GM12891 (cell line): ENCODE results near the gene MBTD1.
A peak's percentile ranks its signal among the peaks of the same experiment; 100 is the strongest.
"Not testable (repeated sequence)": the region's sequence is repeated elsewhere in the genome, so short reads cannot be mapped to it uniquely, and the experiment has no call there.

Experiments
- DNase-seq: peaks from one replicate; pipeline ENCODE4 v3.0.0; 2011; ENCODE audit warnings: low spot score; ENCODE audit not compliant: insufficient read length
- FAIRE-seq: peaks from 2 replicates; lab custom pipeline; 2011; peaks lifted over from hg19 to GRCh38; lab: Jason Lieb, UNC
- PAX5 ChIP-seq: IDR thresholded peaks from 2 replicates; pipeline ENCODE4 v1.6.1; 2011; ENCODE audit warnings: low read length, moderate library complexity, mild to moderate bottlenecking; ENCODE audit not compliant: insufficient read depth, severe bottlenecking
- POLR2A ChIP-seq: IDR thresholded peaks from 2 replicates; pipeline ENCODE4 v1.6.1; 2011; ENCODE audit warnings: low read depth, low read length, control low read depth
- POLR2AphosphoS5 ChIP-seq: IDR thresholded peaks from 2 replicates; pipeline ENCODE4 v1.6.1; 2011; ENCODE audit warnings: low read depth, low read length, control low read depth
- POU2F2 ChIP-seq: IDR thresholded peaks from 2 replicates; pipeline ENCODE4 v1.6.1; 2011; ENCODE audit warnings: low read depth, mild to moderate bottlenecking, control low read depth, low read length, moderate library complexity
- SPI1 ChIP-seq: IDR thresholded peaks from 2 replicates; pipeline ENCODE4 v1.6.1; 2011; ENCODE audit warnings: low read depth, low read length, control low read depth
- TAF1 ChIP-seq: IDR thresholded peaks from 2 replicates; pipeline ENCODE4 v1.6.1; 2011; ENCODE audit warnings: low read depth, low read length, control low read depth

MBTD1 gene

DNA sequence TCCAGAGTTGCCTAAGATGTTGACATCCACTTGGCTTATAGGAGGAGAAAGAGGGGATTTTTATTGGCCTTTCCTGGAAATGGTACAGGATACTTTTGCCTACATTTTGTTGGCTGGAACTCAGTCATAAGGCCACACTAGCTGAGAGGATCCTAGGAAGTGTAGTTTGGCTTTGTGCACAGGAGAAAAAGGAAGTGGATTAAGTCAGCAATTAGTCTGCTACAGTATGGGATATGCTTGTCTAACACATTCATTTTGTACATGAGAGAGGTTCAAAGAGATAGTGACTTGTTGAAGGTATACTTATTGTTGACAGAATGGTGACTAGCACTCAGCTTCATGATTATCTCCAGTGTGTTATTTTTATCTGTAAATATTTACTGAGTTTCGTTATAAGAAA, 10.8 kb upstream of the MBTD1 start:
- peak; percentile 63 for TF ChIP-seq SPI1
- no peak for TF ChIP-seq POLR2A
- DNase-seq (no peak), FAIRE-seq (no peak)

DNA sequence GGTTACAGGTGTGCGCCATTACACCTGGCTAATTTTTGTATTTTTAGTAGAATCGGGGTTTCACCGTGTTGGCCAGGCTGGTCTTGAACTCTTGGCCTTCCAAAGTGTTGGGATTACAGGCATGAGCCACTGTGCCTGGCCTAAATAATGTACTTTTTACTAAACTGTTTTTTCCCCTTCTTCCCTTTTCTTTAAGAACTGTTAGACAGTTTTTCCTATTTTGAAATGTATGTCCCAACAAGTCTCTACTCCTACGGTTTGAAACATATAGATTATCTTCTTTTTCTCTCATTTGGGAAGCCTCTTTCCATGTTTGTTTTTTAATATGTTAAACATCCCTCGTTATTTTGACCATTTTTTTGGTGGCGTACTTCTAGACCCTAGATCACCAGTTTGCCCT, 10.1 kb upstream of the MBTD1 start:
- TF ChIP-seq TAF1, result no peak
- FAIRE-seq, result no peak
- no peak for DNase-seq

DNA sequence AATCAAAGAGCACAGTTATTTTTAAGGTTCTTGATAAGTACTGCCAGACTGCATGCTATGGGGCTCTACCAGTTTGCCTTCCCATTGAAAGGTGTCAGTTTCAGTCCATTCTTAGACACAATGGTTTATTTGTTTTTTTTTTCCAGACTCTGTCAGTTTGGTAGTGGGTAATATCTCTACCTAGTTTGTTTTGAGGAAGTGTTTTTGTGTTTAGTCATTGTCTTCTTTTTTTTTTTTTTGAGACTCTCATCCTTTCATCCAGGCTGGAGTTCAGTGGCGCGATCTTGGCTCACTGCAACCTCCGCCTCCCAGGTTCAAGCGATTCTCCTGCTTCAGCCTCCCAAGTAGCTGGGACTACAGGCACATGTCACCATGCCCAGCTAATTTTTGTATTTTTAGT, 4.6 kb upstream of the MBTD1 start:
- not testable (repeated sequence) for FAIRE-seq, DNase-seq
- TF ChIP-seq SPI1, result 0 out of 2 replicates have a peak, but pooled peaks have one; percentile 26

DNA sequence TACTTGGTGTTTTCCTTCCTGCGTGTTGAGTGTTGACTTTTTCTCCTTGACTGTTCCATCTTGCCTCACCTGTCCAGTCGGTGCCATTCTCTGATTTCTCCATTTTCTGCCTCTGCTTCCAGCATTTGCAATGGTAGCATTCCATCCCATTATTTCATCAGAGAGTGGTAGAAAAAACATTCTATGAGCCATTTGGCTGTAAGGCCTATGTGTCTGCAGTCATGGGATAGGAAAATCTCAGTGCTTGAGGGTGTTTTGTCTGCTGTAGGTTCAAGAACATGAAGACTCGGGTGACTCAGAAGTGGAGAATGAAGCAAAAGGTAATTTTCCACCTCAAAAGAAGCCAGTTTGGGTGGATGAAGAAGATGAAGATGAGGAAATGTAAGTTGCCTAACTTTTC, 3.2 kb upstream of the MBTD1 start:
- no peak for DNase-seq
- TF ChIP-seq PAX5 (no peak), POU2F2 (no peak), POLR2A (no peak), TAF1 (no peak), SPI1 (no peak), POLR2AphosphoS5 (no peak)
- FAIRE-seq, result no peak

DNA sequence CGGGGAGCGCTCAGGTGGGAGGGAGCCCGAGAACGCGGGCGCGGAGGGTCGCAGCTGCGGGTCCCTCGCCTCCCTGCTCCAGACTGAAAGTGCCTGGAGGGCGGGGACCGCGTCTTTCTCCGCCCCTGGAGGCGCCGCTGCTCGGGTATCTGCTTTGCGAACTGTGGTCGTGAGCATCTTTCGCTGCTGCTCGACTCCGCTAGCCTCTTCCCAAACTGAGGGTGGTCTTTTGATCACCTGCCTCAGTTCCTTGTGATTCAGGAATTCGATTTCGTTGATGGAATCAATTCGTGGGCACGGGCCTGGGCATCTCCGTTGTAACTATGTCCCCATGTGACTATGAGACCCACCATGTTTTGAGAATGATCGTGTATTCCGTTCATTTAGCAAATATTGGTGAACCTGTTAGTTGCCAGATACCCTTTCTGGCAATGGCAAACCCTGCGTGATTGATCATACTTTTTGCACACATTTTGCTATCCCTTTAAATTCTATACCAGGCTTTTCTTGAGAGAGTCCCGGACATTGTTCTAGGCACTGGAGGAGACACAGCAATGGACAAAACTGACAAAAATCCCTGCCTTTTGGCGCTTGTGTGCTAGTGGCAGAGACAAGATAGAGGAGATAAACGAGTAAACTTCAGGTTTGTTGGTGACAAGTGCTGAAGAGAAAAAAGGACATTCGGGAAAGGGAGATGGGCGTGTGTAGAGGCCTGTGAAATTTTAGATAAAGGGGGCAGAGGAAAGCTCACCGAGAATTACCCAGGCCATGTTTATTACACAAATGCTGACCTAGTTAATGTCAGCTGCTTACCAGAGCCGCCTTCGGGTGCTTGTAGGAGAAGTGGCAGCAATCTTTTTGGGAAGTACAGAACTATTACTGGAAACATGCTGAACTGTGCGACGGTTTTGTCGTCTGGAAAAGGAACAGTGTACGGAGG, 1.4 kb upstream of the MBTD1 start:
- TF ChIP-seq POLR2AphosphoS5, result no peak
- TF ChIP-seq POU2F2, result no peak
- no peak for TF ChIP-seq SPI1
- TF ChIP-seq PAX5, result no peak
- TF ChIP-seq POLR2A, result no peak
- no peak; the same call in 1 of the 2 replicates for TF ChIP-seq TAF1
- FAIRE-seq, result peak; percentile 48
- DNase-seq, result no peak

DNA sequence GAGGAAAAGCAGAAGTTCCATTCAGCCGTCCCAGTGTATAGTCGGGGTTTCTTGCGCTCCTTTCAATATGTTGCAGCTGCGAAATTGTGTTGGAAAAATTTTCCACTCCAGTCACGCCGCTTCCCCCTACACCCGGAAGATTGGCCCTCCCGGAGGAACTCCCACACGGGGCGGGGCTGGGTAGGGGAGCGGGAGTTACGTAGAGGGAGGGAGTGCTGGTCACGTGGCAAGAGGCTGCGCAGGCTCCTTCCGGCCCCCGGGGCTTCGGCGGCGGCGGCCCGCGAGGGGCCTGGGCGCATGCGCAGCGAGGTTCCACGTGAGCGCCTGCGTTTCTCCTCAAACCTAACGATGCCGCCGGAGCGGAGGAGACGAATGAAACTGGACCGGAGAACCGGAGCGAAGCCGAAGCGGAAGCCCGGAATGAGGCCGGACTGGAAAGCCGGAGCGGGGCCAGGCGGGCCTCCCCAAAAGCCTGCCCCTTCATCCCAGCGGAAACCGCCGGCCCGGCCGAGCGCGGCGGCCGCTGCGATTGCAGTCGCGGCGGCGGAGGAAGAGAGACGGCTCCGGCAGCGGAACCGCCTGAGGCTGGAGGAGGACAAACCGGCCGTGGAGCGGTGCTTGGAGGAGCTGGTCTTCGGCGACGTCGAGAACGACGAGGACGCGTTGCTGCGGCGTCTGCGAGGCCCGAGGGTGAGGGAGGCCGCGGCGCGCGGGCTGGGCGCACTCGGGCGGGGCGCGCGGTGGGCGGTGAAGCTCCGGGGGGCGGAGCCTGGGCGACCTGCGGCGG, 581 bp upstream of the MBTD1 start, which contains the start of gene UTP18:
UTP18 (plus strand) TSS at position 310 of the 787 bp plus-strand sequence; CDS start at position 349, 39 bp downstream.
- DNase-seq, result peak; percentile 84
- peak; percentile 98 for FAIRE-seq
- peak; percentile 71 for TF ChIP-seq POLR2A
- TF ChIP-seq POLR2AphosphoS5, result peak; percentile 78
- TF ChIP-seq SPI1, result no peak
- TF ChIP-seq TAF1, result no peak; the same call in 1 of the 2 replicates
- no peak for TF ChIP-seq POU2F2

DNA sequence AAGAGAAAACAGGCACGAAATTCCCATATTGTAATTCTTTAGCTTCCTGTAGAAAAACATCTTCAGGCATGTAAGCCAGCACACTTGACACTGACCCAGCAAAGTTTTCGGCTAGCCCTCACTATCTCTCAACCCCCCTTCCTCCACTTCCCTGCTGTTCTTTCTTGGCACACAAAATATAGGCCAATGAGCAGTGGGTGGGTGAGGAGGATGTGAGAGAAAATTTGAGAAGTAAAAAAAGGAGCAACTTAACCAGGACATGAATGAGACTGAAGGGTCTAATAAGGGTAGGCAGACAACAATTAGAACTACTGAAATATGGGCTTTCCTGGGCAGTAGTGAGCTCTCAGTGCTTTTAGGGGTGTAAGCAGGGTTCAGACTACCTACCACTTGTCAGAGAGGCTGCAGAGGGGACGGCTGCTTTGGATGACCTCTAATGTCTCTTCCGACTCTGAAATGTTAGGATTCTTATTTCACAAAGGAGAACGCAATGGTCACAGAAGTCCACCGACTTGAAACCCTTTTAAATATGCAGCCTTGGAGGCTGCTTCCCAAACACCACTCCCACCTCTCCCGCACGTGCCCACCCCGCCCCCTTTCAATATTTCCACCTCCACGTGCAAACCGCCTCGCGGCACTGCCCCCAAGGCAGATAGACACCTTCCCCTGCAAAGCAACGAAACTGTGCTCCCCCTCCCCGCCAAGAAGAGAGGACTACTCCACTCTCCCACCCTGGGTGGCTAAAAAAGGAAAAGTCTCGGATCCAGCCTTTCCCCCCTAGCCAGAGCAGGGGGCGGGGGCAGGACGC, 889 bp downstream of the MBTD1 start:
- DNase-seq (no peak), FAIRE-seq (no peak)
- TF ChIP-seq POU2F2 (no peak), SPI1 (peak; percentile 50)

DNA sequence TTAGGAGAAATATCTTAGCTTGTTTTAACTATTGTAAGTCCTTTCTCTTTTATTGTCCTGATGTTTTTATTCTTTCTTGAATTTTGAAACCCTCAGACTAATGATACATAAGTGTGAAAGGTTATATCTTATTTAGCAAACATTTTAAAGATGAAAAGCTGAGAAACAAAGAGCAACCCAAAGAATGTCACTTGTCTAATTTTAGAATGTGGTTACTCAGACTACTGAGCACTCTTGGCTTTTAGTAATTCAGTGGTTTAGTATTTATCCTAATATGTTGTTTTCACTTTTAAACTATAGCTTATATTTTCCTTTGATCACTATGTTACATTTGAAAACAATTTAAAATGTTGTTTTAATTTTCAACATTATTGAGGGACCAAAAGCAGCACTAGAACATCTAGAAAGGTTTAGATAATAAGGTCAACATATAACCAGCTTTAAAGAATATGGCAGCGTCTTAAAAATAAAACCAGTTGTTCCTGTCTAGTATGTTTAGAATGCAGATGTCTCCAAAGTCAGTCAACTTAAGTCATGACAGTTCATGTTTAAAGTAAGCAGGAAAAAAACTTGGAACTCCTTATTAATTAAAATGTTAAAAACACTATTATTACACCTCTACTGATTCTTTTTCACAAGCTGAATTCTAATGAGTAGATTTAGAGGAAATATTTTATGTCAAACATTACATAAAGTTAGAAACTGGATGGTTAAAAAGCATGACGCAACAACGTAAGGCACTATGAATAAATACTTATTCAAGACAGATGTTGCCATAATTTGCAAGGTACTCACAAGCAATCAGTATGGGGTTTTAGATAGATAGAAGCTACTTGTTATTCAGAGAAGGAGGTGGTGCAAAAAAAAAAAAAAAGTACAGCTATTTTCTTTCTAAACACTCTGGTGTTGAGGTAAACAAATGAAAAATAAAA, 2.4 kb downstream of the MBTD1 start:
- FAIRE-seq, result no peak
- no peak for TF ChIP-seq SPI1
- TF ChIP-seq POLR2AphosphoS5, result no peak
- no peak for TF ChIP-seq POU2F2
- TF ChIP-seq POLR2A, result no peak
- no peak for TF ChIP-seq PAX5
- no peak for TF ChIP-seq TAF1
- no peak for DNase-seq

DNA sequence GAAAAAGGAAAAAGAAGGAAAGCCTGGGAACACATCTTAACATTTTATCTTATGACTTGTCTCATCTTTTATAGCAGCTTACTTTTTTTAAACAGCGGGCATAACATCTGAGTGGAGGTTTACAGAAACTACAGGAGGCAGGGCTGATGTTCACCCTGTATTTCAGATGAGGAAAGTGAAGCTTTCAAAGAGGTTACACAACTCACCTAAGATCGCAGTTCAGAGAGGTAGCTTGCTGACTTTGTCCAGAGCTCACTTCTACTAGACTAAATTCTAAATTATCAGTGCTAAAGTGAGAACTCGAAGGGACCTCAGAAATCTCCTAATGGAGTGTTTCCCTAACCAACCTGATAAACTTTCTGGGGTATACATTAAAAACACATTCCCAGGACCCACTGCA, 3.7 kb downstream of the MBTD1 start:
- TF ChIP-seq POLR2AphosphoS5 (no peak), PAX5 (no peak), SPI1 (no peak), POLR2A (no peak), POU2F2 (no peak), TAF1 (no peak)
- no peak for FAIRE-seq
- no peak for DNase-seq
